Thoracic aorta (tissue), 2 donors: ENCODE data around the gene MTAP. TPM values are rescaled to one million over a fixed set of nuclear protein-coding genes. Genes with fewer than 3 reads are reported as not detected.
"Not testable (repeated sequence)": the region's sequence is repeated elsewhere in the genome, so short reads cannot be mapped to it uniquely, and the experiment has no call there.

Experiments used
- ATAC-seq: fragments of 150-250 bp; one replicate; pipeline ENCODE4 v1.8.0; 2017; ENCODE audit warnings: low read depth; ENCODE audit not compliant: insufficient number of reproducible peaks, low FRiP score
- DNase-seq: peaks from one replicate; pipeline ENCODE4 v3.0.0-alpha.2; 2020; ENCODE audit warnings: low spot score
- H3K27ac ChIP-seq, 2 donors: fragments of 200-600 bp; sonication (generic); 1 replicate in 1 of 2; 2 replicates in 1 of 2; pipeline ENCODE4 v1.5.1; 2016; ENCODE audit warnings: mild to moderate bottlenecking in 2 of 2, moderate library complexity in 2 of 2
- H3K27me3 ChIP-seq: fragments of 200-600 bp; sonication (generic); replicated peaks from 2 replicates; pipeline ENCODE4 v1.6.0; 2016; ENCODE audit warnings: mild to moderate bottlenecking; ENCODE audit not compliant: insufficient read depth
- H3K36me3 ChIP-seq: fragments of 200-600 bp; sonication (generic); one replicate; pipeline ENCODE4 v1.5.1; 2016
- H3K4me1 ChIP-seq, 2 donors: fragments of 200-600 bp; sonication (generic); 1 replicate in 1 of 2; 2 replicates in 1 of 2; pipeline versions ENCODE4 v1.5.1 to v1.6.0; 2016; ENCODE audit warnings: low read depth in 2 of 2, mild to moderate bottlenecking in 1 of 2; ENCODE audit not compliant: control insufficient read depth in 1 of 2
- H3K4me3 ChIP-seq: fragments of 200-600 bp; sonication (generic); 2 replicates; pipeline ENCODE4 v1.5.1; 2016; ENCODE audit warnings: mild to moderate bottlenecking
- H3K9me3 ChIP-seq: fragments of 200-600 bp; sonication (generic); 2 replicates; pipeline ENCODE4 v1.5.1; 2016
- CTCF ChIP-seq: fragments of 200-600 bp; sonication (generic); IDR thresholded peaks from one replicate; pipeline ENCODE4 v1.5.1; 2019; ENCODE audit warnings: antibody characterized with exemption
- total RNA-seq, 2 donors: library from RNA; depleted of rRNA; stranded (reverse); fragments of >200 nt; gene quantifications; one replicate each; pipeline versions ENCODE4 v1.1.0 to v1.2.3, GENCODE V29; 2016

MTAP gene
- total RNA-seq, 2 donors from 2014 or later = 16.9 to 26.2 TPM

DNA sequence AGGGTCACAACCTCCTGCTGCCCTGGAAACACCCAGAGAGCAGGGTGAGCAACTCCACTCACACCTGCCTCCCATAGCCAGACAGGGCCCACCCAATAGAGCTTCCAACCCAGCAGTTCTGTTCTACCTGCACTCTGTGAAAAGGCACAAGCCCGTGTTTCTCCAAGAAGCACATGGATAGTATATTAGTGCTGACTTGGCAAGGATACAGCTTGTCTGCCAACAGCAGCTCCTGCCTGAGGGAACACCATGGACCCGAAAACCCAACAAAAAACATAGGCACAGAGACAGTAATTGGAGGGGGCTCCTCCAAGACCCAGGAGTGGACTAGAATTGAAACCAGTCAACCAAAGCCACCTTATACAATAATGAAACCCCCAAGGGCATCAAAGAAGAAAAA lies 143.2 kb downstream of the MTAP start:
- H3K27me3 ChIP-seq = no peaks in the 10 kb centered on the region
- no peak overlapping the region for H3K27ac ChIP-seq
- no peak for DNase-seq
- no peaks in the 10 kb centered on the region for H3K4me1 ChIP-seq
- H3K4me3 ChIP-seq = no peak overlapping the region
- no peaks in the 10 kb centered on the region for H3K36me3 ChIP-seq
- no peak for ATAC-seq
- no peak for TF ChIP-seq CTCF
- no peaks in the 10 kb centered on the region for H3K9me3 ChIP-seq

DNA sequence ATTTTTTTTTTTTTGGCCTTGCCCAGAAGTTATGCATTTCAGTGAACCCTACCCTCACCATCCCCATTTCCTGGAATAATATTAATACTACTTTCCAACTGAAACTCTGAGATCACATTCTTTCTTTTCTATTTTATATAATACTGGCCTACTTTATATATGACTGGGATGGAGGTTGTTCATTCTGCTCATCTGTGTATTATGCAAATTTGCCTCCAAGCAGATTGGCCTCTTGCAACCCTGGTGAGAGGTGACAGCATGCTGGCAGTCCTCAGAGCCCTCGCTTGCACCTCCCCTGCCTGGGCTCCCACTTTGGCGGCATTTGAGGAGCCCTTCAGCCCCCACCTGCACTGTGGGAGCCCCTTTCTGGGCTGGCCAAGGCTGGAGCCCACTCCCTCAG lies 156.4 kb downstream of the MTAP start:
- H3K4me3 ChIP-seq = no peak overlapping the region
- no peaks in the 10 kb centered on the region for H3K36me3 ChIP-seq
- no peak for ATAC-seq
- no peaks in the 10 kb centered on the region for H3K4me1 ChIP-seq
- DNase-seq = no peak
- no peak overlapping the region for H3K27ac ChIP-seq
- no peak for TF ChIP-seq CTCF
- no peaks in the 10 kb centered on the region for H3K27me3 ChIP-seq
- H3K9me3 ChIP-seq = no peaks in the 10 kb centered on the region

DNA sequence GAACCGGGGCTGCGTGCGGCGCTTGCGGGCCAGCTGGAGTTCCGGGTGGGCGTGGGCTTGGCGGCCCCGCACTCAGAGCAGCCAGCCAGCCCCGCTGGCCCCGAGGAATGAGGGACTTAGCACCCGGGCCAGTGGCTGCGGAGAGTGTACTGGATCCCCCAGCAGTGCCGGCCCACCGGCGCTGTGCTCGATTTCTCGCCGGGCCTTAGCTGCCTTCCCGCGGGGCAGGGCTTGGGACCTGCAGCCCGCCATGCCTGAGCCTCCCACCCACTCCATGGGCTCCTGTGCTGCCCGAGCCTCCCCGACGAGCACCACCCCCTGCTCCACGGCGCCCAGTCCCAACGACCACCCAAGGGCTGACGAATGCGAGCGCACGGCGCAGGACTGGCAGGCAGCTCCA lies 156.8 kb downstream of the MTAP start:
- ATAC-seq, H3K36me3 ChIP-seq, H3K9me3 ChIP-seq, H3K27me3 ChIP-seq, H3K27ac ChIP-seq, DNase-seq, H3K4me1 ChIP-seq, H3K4me3 ChIP-seq: not testable (repeated sequence)

- no peak for TF ChIP-seq CTCF
- Histone ChIP-seq H3K36me3 (no peaks in the 10 kb centered on the region), H3K4me1 (peaks cover 7 to 11% of the 10 kb centered on the region in 2 donors), H3K9me3 (no peaks in the 10 kb centered on the region), H3K4me3 (no peak overlapping the region), H3K27ac (no peak overlapping the region), H3K27me3 (peaks cover 14% of the 10 kb centered on the region)
- no peak for ATAC-seq
- DNase-seq = no peak
These were observed 159.1 kb downstream of the MTAP start for GRCh38 chr9:21961569-21961968.

- H3K36me3 ChIP-seq = no peaks in the 10 kb centered on the region
- H3K4me3 ChIP-seq = peak overlapping the region; percentile 63
- DNase-seq (no peak), ATAC-seq (no peak)
- no peak for TF ChIP-seq CTCF
- H3K9me3 ChIP-seq = no peaks in the 10 kb centered on the region
- peaks cover 37% of the 10 kb centered on the region for H3K27me3 ChIP-seq
- peaks cover 11 to 18% of the 10 kb centered on the region in 2 donors for H3K4me1 ChIP-seq
- no peak overlapping the region for H3K27ac ChIP-seq
These were observed 162.5 kb downstream of the MTAP start for GRCh38 chr9:21964925-21965385.

DNA sequence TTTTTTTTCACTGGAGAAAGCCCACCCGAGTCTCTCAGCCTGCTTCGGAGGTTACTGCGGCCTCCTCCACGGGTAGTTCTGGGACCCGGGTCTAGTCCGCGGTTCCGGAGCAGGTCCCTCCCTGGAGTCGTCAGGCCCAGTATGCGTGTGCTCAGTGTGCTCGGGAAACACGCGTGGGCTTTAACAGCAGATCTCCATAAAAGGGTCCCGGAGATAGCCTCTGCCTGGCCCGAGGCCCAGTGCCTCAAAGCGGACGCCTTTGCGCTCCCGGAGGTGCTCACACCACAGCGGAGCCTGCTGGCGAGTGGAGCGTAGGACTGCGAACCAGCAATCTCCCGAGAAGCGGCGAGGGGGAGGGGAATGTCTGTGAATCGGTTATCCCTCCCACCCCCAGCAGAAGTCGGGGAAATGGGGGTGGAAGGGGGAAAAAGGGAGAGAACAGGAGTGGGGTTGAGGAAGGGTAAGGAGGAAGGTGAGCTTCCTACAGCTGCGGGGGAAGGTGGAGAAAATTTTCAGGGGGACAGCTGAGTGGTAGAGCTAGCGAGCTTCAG lies 163.0 kb downstream of the MTAP start:
- DNase-seq = no peak
- Histone ChIP-seq H3K4me3 (peak overlapping the region; percentile 63), H3K36me3 (no peaks in the 10 kb centered on the region), H3K4me1 (peaks cover 11 to 18% of the 10 kb centered on the region in 2 donors), H3K27me3 (peaks cover 37% of the 10 kb centered on the region), H3K9me3 (no peaks in the 10 kb centered on the region), H3K27ac (no peak overlapping the region)
- no peak for ATAC-seq
- no peak for TF ChIP-seq CTCF
